Adrenal gland (tissue), 5 donors: ENCODE data around the gene PRM1.

Experiments used
- CTCF ChIP-seq, 6 experiments: fragments of 450-650 bp in 4 of 6; fragments of 200-600 bp in 2 of 6; sonication (generic) in 1 of 6; IDR thresholded peaks; 1 replicate in 5 of 6; 2 replicates in 1 of 6; pipeline versions ENCODE4 v1.5.1 to v1.8.0; 2016 to 2021; ENCODE audit warnings: antibody characterized with exemption in 6 of 6, mild to moderate bottlenecking in 2 of 6, moderate library complexity in 1 of 6
- POLR2A ChIP-seq, 2 donors: fragments of 450-650 bp; IDR thresholded peaks; one replicate each; pipeline ENCODE4 v1.6.1; 2017; ENCODE audit warnings: antibody characterized with exemption in 2 of 2, mild to moderate bottlenecking in 2 of 2, moderate library complexity in 1 of 2
- donor health status: DM: no; HTN: no; CAD: no.

DNA sequence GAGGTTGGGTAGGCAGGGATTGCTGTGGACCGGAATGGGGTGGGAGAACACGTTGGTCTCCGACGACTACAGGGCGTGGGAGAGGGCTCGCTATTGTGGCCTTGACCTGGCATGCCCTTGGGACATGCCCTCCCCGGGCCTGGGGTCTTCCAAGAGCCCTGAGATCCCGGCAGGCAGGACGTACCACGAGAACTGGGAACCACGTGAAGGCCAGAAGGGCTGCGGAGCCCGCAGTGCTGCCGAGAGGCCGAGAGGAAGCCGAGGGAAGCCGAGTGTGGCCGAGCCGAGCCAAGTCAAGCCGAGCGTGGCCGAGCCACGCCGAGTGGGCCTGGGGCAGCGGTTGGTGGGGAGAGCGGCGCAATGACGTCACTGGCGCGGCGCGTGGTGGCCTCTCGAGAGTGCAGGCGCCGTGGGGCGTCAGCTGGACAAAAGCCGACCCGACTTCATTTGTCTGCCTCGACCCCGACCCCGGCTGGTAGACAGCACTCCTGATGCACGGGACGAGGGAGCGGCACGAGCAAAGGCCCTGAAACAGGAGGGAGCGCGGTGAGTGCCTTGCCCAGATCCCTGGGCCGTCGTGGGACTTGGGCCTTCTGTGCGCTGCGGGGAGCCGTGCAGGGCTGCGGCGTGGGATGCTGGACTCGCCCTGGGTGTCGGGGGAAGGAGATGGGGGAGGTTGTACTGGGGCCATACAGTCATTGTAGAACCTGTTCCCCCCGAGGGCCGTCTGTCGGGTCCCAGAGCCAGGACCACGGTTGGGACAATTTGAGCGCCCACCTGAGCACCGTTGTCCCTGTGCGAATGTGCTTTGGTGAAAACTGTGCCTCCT lies 31.7 kb downstream of the PRM1 start:
- TF ChIP-seq CTCF (IDR thresholded peaks at IDR 0.05): no peak
- TF ChIP-seq POLR2A (IDR thresholded peaks at IDR 0.05): no peak
